ENCODE results near the gene KCNMB1.

DNA sequence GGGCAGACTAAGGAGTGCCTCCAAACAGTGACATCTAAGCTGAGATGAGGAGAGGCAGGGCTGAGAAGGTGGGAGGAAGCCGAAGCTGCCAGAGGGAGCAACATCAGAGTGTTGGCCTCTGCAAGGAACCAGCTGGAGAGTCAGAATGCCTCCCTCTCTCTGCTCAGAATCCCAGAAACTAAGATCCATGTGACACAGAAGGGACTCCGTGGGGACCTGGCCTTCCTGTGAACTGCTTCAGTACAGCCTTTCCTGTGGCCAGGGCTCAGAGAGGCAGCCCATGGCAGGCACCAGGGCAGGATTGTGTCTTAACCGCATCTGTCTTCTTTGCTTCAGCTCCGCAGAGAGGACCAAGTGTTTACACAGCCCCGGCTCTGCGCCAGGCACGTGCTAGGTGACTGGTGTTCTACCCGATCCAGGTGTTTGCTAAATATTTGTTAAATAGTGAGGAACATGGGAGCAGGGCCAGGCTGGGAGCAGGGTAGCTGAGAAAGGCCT is 33.5 kb downstream of the KCNMB1 start:
- TF ChIP-seq, protein P1, sequence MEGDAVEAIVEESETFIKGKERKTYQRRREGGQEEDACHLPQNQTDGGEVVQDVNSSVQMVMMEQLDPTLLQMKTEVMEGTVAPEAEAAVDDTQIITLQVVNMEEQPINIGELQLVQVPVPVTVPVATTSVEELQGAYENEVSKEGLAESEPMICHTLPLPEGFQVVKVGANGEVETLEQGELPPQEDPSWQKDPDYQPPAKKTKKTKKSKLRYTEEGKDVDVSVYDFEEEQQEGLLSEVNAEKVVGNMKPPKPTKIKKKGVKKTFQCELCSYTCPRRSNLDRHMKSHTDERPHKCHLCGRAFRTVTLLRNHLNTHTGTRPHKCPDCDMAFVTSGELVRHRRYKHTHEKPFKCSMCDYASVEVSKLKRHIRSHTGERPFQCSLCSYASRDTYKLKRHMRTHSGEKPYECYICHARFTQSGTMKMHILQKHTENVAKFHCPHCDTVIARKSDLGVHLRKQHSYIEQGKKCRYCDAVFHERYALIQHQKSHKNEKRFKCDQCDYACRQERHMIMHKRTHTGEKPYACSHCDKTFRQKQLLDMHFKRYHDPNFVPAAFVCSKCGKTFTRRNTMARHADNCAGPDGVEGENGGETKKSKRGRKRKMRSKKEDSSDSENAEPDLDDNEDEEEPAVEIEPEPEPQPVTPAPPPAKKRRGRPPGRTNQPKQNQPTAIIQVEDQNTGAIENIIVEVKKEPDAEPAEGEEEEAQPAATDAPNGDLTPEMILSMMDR (IDR thresholded peaks at IDR 0.05; ENCODE audit: low read depth, low read length): no peak
- TF ChIP-seq POLR2A (IDR thresholded peaks at IDR 0.05; ENCODE audit: extremely low read depth, insufficient read length) (no peak), MYC (IDR thresholded peaks at IDR 0.05; ENCODE audit: low read depth, low read length) (no peak)
- TF ChIP-seq, protein P2, sequence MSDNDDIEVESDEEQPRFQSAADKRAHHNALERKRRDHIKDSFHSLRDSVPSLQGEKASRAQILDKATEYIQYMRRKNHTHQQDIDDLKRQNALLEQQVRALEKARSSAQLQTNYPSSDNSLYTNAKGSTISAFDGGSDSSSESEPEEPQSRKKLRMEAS (IDR thresholded peaks at IDR 0.05; ENCODE audit: low read depth, low read length): no peak

Data from NB4 (cell line).